PFSK-1 (cell line): ENCODE results near the gene LEFTY2.

Experiments
- POLR2AphosphoS5 ChIP-seq: IDR thresholded peaks from 2 replicates; pipeline ENCODE4 v1.6.1; 2012; ENCODE audit warnings: low read depth, mild to moderate bottlenecking, control low read depth, low read length, moderate library complexity
- TAF1 ChIP-seq: IDR thresholded peaks from 2 replicates; pipeline ENCODE4 v1.6.1; 2012; ENCODE audit warnings: low read length, control low read depth, borderline replicate concordance; ENCODE audit not compliant: insufficient read depth
- TF ChIP-seq, protein P1 (sequence below), 2 experiments: IDR thresholded peaks; 2 replicates each; pipeline versions ENCODE4 v1.6.1 to v1.8.0; 2011 to 2012; ENCODE audit warnings: low read depth in 2 of 2, low read length in 2 of 2, control low read depth in 1 of 2, inconsistent platforms in 1 of 2, mild to moderate bottlenecking in 1 of 2, moderate library complexity in 1 of 2; ENCODE audit not compliant: insufficient read depth in 1 of 2

DNA sequence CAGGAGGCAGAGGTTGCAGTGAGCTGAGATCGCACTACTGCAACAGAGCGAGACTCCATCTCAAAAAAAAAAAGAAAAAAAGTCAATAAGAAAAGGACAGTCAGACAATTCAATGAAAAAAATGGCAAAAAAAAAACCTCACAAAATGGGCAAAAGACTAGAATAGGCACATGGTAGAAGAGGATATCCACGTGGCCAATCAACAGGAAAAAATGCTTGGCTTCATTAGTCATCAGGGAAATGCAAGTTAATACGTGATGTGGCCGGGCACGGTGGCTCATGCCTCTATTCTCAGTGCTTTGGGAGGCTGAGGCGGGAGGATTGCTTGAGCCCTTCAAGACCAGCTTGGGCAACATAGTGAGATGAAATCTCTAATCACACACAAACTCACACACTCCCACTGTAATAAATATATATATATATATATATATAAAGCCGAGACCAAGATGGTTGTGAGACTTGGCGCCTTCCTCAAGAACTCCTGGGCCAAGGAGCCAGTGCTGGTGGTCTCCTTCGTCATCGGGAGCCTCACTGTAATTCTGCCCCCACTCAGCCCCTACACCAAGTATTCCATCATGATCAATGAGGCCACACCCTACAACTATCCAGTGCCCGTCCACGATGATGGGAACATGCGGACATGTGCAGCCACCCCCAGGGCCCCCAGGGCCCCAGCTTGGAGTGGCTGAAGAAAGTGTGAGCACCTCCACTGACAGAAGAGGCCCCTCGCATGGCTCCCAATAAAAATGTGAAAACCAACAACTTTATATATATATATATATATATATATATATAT, 22.9 kb upstream of the LEFTY2 start:
- TF ChIP-seq TAF1 (no peak), POLR2AphosphoS5 (no peak)
- TF ChIP-seq, protein P1, sequence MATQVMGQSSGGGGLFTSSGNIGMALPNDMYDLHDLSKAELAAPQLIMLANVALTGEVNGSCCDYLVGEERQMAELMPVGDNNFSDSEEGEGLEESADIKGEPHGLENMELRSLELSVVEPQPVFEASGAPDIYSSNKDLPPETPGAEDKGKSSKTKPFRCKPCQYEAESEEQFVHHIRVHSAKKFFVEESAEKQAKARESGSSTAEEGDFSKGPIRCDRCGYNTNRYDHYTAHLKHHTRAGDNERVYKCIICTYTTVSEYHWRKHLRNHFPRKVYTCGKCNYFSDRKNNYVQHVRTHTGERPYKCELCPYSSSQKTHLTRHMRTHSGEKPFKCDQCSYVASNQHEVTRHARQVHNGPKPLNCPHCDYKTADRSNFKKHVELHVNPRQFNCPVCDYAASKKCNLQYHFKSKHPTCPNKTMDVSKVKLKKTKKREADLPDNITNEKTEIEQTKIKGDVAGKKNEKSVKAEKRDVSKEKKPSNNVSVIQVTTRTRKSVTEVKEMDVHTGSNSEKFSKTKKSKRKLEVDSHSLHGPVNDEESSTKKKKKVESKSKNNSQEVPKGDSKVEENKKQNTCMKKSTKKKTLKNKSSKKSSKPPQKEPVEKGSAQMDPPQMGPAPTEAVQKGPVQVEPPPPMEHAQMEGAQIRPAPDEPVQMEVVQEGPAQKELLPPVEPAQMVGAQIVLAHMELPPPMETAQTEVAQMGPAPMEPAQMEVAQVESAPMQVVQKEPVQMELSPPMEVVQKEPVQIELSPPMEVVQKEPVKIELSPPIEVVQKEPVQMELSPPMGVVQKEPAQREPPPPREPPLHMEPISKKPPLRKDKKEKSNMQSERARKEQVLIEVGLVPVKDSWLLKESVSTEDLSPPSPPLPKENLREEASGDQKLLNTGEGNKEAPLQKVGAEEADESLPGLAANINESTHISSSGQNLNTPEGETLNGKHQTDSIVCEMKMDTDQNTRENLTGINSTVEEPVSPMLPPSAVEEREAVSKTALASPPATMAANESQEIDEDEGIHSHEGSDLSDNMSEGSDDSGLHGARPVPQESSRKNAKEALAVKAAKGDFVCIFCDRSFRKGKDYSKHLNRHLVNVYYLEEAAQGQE (IDR thresholded peaks at IDR 0.05; ENCODE audit: insufficient read depth in 1 of 2, low read depth in 2 of 2, low read length in 2 of 2): no peak
